HepG2 (cell line): Measurements from ENCODE around the gene HOXA10. TPM values are rescaled to one million over a fixed set of nuclear protein-coding genes. Genes with fewer than 3 reads are reported as not detected.

Source experiments
- ATAC-seq: fragments of 200-7000 bp; cut with Tn5 transposase; 3 replicates; pipeline ENCODE4 v1.9.1; 2020; ENCODE audit warnings: mild to moderate bottlenecking, moderate library complexity
- BruUV-seq: library from RNA; stranded (reverse); fragments of 400-500 nt; replicated peaks from 2 replicates; lab custom pipeline; 2021; lab: Mats Ljungman, UMichigan
- CTCF ChIA-PET: fragments of 300-600 bp; formaldehyde crosslinking; extraction: SDS; loops from one replicate; lab custom pipeline; 2021; ENCODE audit warnings: low total read pairs, inconsistent platforms, low intra/inter-chr PET ratio; lab: Yijun Ruan, JAX
- POLR2A ChIA-PET: fragments of 350-600 bp; sonication (Branson Sonifier 250); formaldehyde crosslinking; loops from one replicate; lab custom pipeline; 2020; ENCODE audit warnings: antibody characterized with exemption, inconsistent platforms; lab: Yijun Ruan, JAX
- DNase-seq: peaks from one replicate; pipeline ENCODE4 v3.0.0-alpha.2; 2015; ENCODE audit warnings: low spot score
- FAIRE-seq: peaks from 3 replicates; lab custom pipeline; 2011; peaks lifted over from hg19 to GRCh38; lab: Jason Lieb, UNC
- H2AFZ ChIP-seq: one replicate; pipeline ENCODE4 v1.6.1; 2011; ENCODE audit warnings: low read length, inconsistent platforms
- H3K27ac ChIP-seq: fragments of 300-600 bp; 3 replicates; pipeline ENCODE4 v1.8.0; 2011; ENCODE audit warnings: mixed run types, mild to moderate bottlenecking, mixed read lengths, low read length, inconsistent platforms; ENCODE audit not compliant: insufficient read depth; ENCODE audit errors: extremely low read length
- H3K27me3 ChIP-seq, 2 experiments: fragments of 200-600 bp in 1 of 2; 2 replicates in 1 of 2; 3 replicates in 1 of 2; pipeline versions ENCODE4 v1.6.0 to v1.8.0; 2011; ENCODE audit warnings: low read length in 2 of 2, mild to moderate bottlenecking in 2 of 2, moderate library complexity in 2 of 2, inconsistent platforms in 1 of 2; ENCODE audit not compliant: insufficient read depth in 2 of 2, control insufficient read depth in 1 of 2
- H3K36me3 ChIP-seq, 2 experiments: fragments of 200-600 bp in 1 of 2; replicated peaks in 1 of 2; 2 replicates in 1 of 2; 3 replicates in 1 of 2; pipeline versions ENCODE4 v1.5.1 to v1.8.0; 2011; ENCODE audit warnings: low read length in 2 of 2, inconsistent platforms in 1 of 2; ENCODE audit not compliant: insufficient read depth in 2 of 2, control insufficient read depth in 1 of 2
- H3K4me1 ChIP-seq: 2 replicates; pipeline ENCODE4 v1.5.1; 2012; ENCODE audit warnings: low read length, inconsistent platforms; ENCODE audit not compliant: insufficient read depth
- H3K4me2 ChIP-seq: 2 replicates; pipeline ENCODE4 v1.6.0; 2011; ENCODE audit warnings: low read depth, low read length, inconsistent platforms
- H3K4me3 ChIP-seq, 3 experiments: fragments of 200-600 bp in 1 of 3; sonication (generic), shearing (Covaris generic) in 1 of 3; replicated peaks in 1 of 3; 2 replicates each; pipeline ENCODE4 v1.5.1; 2011 to 2016; ENCODE audit warnings: low read length in 3 of 3, inconsistent platforms in 2 of 3, low read depth in 2 of 3, mild to moderate bottlenecking in 2 of 3, control low read depth in 1 of 3, mixed read lengths in 1 of 3; ENCODE audit not compliant: insufficient read depth in 1 of 3
- H3K79me2 ChIP-seq: one replicate; pipeline ENCODE4 v1.6.1; 2011; ENCODE audit warnings: low read length, inconsistent platforms; ENCODE audit not compliant: insufficient read depth
- H3K9ac ChIP-seq: 2 replicates; pipeline ENCODE4 v1.6.0; 2011; ENCODE audit warnings: mild to moderate bottlenecking, low read depth, low read length, inconsistent platforms; ENCODE audit not compliant: insufficient read depth
- H3K9me3 ChIP-seq: 2 replicates; pipeline ENCODE4 v1.5.1; 2012; ENCODE audit warnings: mild to moderate bottlenecking, low read length
- H4K20me1 ChIP-seq: 2 replicates; pipeline ENCODE4 v1.6.0; 2011; ENCODE audit warnings: inconsistent platforms, mild to moderate bottlenecking, low read length, moderate library complexity; ENCODE audit not compliant: insufficient read depth
- ATF1 ChIP-seq: IDR thresholded peaks from 2 replicates; pipeline ENCODE4 v1.6.1; 2016; ENCODE audit warnings: mild to moderate bottlenecking, control low read depth
- MED1 ChIP-seq: sonication (generic); formaldehyde crosslinking; IDR thresholded peaks from 2 replicates; pipeline ENCODE4 v1.4.0; 2020; ENCODE audit warnings: missing genetic modification reagents
- MTA3 ChIP-seq: sonication (generic); formaldehyde crosslinking; IDR thresholded peaks from 2 replicates; pipeline ENCODE4 v1.4.0; 2020; ENCODE audit warnings: missing genetic modification reagents
- NFE2L1 ChIP-seq: sonication (generic); formaldehyde crosslinking; IDR thresholded peaks from 2 replicates; pipeline ENCODE4 v1.4.0; 2020; ENCODE audit warnings: missing genetic modification reagents, mild to moderate bottlenecking, borderline replicate concordance
- RXRB ChIP-seq: IDR thresholded peaks from 2 replicates; pipeline ENCODE4 v1.6.1; 2016; ENCODE audit warnings: borderline replicate concordance, missing genetic modification reagents, missing compliant biosample characterization
- ZBTB7A ChIP-seq: sonication (generic); formaldehyde crosslinking; IDR thresholded peaks from 2 replicates; pipeline ENCODE4 v1.8.0; 2022; ENCODE audit warnings: mild to moderate bottlenecking, missing genetic modification reagents
- ZFP82 ChIP-seq: sonication (generic); formaldehyde crosslinking; IDR thresholded peaks from 2 replicates; pipeline ENCODE4 v1.5.1; 2020; ENCODE audit warnings: mild to moderate bottlenecking, missing genetic modification reagents, borderline replicate concordance
- WGBS: methylation state at CpG from one replicate; pipeline ENCODE4 v1.1.6; 2017; ENCODE audit warnings: low lambda C conversion rate; 5-methylcytosine and 5-hydroxymethylcytosine counted together
- in situ Hi-C: cut with HindIII; loops from 2 replicates; pipeline ENCODE4 v1.10.0; 2017; ENCODE audit warnings: low pct_unique_long_range_greater_than_20kb; ENCODE audit not compliant: extremely low pct_ligation_motif_present
- intact Hi-C: fragments of 100-400 bp; cut with micrococcal nuclease; formaldehyde crosslinking; loops from one replicate; pipeline ENCODE4 v1.10.0; 2022; ENCODE audit not compliant: unreplicated experiment
- polyA plus RNA-seq, 8 experiments: library from polyadenylated mRNA; depleted of rRNA in 3 of 8; stranded (reverse) in 7 of 8; unstranded in 1 of 8; fragments of >200 nt; fragmentation: Illumina TruSeq in 4 of 8; extraction: Trizol in 4 of 8; gene quantifications; 2 replicates each; pipeline versions ENCODE4 v1.2.1 to v1.2.3, GENCODE V29; 2011 to 2016; ENCODE audit warnings: low read depth in 4 of 8, missing spikeins in 1 of 8, mixed read lengths in 1 of 8; ENCODE audit not compliant: insufficient read depth in 1 of 8
- total RNA-seq, 5 experiments: library from RNA; depleted of rRNA; stranded (reverse); fragments of >200 nt; fragmentation: Illumina TruSeq; extraction: Trizol; gene quantifications; 2 replicates each; pipeline ENCODE4 v1.2.3, GENCODE V29; 2016; ENCODE audit warnings: low read depth in 1 of 5
- TF ChIP-seq, protein P1 (sequence below): sonication (generic); formaldehyde crosslinking; IDR thresholded peaks from 2 replicates; pipeline ENCODE4 v1.4.0; 2020; ENCODE audit warnings: mild to moderate bottlenecking, missing genetic modification reagents
- TF ChIP-seq, protein P2 (sequence below): sonication (generic); formaldehyde crosslinking; IDR thresholded peaks from 2 replicates; pipeline ENCODE4 v1.4.0; 2020; ENCODE audit warnings: mild to moderate bottlenecking, missing genetic modification reagents

Gene HOXA10
- total and polyA plus RNA-seq, 2 of the 13 experiments (the other 11 are each of a cell fraction or from before 2014, with no cell fraction given), result not detected

DNA sequence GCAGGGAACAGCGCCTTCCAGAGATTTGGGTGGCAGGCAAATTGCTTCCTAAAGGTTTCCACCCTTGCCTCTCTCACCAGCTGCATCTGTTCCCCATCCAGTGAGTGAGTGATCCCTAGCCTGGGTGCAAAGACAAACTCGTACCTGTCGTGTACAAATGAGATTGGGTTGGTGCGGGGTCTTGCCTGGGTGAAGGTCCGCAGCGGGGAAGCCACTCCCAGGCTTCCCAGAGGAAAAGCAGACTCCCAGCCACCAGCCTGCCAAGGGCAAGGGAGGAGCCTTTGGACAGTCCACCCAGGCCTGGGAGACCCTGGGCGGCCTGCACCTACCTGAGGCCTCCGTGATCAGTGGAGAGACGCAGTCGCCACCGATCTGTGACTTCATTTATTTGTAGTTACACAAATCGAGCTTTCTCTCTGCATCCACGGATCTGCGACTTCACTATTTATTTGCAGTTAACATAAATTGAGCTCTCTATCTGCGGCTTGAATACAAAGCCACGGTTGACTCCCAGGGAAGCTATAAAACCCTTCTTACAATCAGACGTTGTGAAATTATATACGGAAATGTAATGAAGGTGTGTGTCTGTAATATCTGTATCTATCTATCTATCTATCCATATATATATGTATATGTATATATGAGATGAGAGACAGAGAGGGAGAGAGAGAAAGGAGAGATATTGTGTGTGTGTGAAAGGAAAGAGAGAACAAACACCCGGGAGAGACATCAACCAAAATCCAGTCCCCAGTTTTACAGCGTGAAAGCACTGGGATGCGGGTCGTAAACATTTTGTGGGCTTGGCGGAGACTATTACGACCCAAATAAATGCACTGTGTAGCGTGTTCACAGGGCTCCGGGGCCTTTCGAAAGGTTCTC lies 14.6 kb downstream of the HOXA10 start:
- no peak overlapping the region for H3K27ac ChIP-seq
- no peak for DNase-seq
- H3K4me2 ChIP-seq, result no peak overlapping the region
- H3K9me3 ChIP-seq, result no peaks in the 10 kb centered on the region
- no peak for ATAC-seq
- no TSS peak for BruUV-seq
- no peak overlapping the region for H3K4me3 ChIP-seq
- H3K9ac ChIP-seq, result no peak overlapping the region
- ChIA-PET POLR2A (no interaction called here), CTCF (interaction anchor here (1.7 kb wide), 2 partner anchors 306 to 782 kb away, joined by 8 read pairs; no protein-coding TSS in a partner anchor)
- H3K36me3 ChIP-seq, result no peaks in the 10 kb centered on the region
- H2AFZ ChIP-seq, result no peak overlapping the region
- H4K20me1 ChIP-seq, result no peaks in the 10 kb centered on the region
- WGBS, result 77% methylated on average over 26 of the region's 27 CpGs
- H3K4me1 ChIP-seq, result peaks cover 19% of the 10 kb centered on the region
- H3K27me3 ChIP-seq, result peaks cover 6 to 44% of the 10 kb centered on the region in 2 experiments
- FAIRE-seq, result no peak
- in situ Hi-C loops, result loop anchor here (5.0 to 25.0 kb wide), 2 partner anchors 792 to 1072 kb away; no protein-coding TSS in a partner anchor
- H3K79me2 ChIP-seq, result no peaks in the 10 kb centered on the region
- TF ChIP-seq, protein P1, sequence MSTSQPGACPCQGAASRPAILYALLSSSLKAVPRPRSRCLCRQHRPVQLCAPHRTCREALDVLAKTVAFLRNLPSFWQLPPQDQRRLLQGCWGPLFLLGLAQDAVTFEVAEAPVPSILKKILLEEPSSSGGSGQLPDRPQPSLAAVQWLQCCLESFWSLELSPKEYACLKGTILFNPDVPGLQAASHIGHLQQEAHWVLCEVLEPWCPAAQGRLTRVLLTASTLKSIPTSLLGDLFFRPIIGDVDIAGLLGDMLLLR (CRISPR knock-in tag), result no peak
- no peak for TF ChIP-seq MTA3 (CRISPR knock-in tag)
- TF ChIP-seq, all 625 proteins: peak for 0
- intact Hi-C loops, result loop anchor here (5.0 kb wide), 1 partner anchor 477 kb away; no protein-coding TSS in a partner anchor

DNA sequence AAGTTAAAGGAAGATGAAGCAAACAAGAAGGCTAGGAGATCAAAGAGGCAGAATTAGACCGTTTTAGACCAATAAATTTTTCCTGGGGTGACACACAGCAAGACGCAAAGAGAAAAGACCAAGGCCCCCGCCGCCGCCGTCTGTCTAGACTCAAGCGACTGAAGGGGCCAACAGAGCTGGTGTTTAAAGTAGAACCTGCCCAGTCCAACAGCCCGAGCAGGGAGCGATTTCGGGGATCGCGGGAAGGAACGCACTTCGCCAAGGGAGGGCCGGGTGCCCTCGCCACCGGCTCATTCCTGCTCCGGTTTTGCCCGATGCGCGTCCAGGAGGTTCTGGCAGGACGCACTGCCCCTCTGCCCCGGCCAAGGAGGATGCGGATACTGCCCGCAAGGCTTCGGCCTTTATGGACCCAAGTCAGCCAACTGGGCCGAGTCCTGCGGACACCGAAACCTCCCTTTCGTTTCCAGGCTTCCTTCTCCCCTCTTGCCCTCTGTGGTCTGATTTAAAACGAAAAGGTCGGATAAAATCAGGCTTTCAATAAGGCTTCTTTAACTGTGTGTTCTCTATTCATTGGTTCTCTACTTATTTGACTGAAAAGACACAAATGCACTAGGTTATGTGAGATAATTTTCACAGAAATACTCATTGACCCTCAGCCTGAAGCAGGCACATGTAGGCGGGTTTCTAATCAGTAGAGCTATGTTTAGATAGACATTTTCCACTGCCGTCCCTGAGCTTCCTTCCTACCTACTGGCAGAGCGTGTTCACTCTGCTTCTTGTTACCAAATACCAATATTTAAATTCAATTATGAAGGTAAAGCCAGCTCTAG lies 15.5 kb downstream of the HOXA10 start:
- Histone ChIP-seq H4K20me1 (no peaks in the 10 kb centered on the region), H3K4me2 (no peak overlapping the region), H3K4me1 (peaks cover 19% of the 10 kb centered on the region), H3K9me3 (no peaks in the 10 kb centered on the region), H2AFZ (no peak overlapping the region), H3K79me2 (no peaks in the 10 kb centered on the region), H3K4me3 (no peak overlapping the region), H3K36me3 (no peaks in the 10 kb centered on the region), H3K27me3 (peaks cover 6 to 44% of the 10 kb centered on the region in 2 experiments), H3K27ac (no peak overlapping the region), H3K9ac (no peak overlapping the region)
- no peak for ATAC-seq
- no peak for FAIRE-seq
- intact Hi-C loops (no loop called here), in situ Hi-C loops (loop anchor here (5.0 to 25.0 kb wide), 2 partner anchors 791 to 1071 kb away; no protein-coding TSS in a partner anchor)
- ChIA-PET POLR2A (no interaction called here), CTCF (no interaction called here)
- BruUV-seq, result no TSS peak
- no peak for DNase-seq
- WGBS, result 80% methylated on average over 35 of the region's 35 CpGs
- TF ChIP-seq, protein P2, sequence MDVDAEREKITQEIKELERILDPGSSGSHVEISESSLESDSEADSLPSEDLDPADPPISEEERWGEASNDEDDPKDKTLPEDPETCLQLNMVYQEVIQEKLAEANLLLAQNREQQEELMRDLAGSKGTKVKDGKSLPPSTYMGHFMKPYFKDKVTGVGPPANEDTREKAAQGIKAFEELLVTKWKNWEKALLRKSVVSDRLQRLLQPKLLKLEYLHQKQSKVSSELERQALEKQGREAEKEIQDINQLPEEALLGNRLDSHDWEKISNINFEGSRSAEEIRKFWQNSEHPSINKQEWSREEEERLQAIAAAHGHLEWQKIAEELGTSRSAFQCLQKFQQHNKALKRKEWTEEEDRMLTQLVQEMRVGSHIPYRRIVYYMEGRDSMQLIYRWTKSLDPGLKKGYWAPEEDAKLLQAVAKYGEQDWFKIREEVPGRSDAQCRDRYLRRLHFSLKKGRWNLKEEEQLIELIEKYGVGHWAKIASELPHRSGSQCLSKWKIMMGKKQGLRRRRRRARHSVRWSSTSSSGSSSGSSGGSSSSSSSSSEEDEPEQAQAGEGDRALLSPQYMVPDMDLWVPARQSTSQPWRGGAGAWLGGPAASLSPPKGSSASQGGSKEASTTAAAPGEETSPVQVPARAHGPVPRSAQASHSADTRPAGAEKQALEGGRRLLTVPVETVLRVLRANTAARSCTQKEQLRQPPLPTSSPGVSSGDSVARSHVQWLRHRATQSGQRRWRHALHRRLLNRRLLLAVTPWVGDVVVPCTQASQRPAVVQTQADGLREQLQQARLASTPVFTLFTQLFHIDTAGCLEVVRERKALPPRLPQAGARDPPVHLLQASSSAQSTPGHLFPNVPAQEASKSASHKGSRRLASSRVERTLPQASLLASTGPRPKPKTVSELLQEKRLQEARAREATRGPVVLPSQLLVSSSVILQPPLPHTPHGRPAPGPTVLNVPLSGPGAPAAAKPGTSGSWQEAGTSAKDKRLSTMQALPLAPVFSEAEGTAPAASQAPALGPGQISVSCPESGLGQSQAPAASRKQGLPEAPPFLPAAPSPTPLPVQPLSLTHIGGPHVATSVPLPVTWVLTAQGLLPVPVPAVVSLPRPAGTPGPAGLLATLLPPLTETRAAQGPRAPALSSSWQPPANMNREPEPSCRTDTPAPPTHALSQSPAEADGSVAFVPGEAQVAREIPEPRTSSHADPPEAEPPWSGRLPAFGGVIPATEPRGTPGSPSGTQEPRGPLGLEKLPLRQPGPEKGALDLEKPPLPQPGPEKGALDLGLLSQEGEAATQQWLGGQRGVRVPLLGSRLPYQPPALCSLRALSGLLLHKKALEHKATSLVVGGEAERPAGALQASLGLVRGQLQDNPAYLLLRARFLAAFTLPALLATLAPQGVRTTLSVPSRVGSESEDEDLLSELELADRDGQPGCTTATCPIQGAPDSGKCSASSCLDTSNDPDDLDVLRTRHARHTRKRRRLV (CRISPR knock-in tag), result no peak
- TF ChIP-seq ATF1 (CRISPR knock-in tag) (no peak), MED1 (CRISPR knock-in tag) (no peak), ZBTB7A (no peak), ZFP82 (CRISPR knock-in tag) (no peak), RXRB (CRISPR knock-in tag) (no peak), NFE2L1 (CRISPR knock-in tag) (no peak)
